Stromal cell of bone marrow (primary cell): ENCODE measurements around the gene S100A13.
"Not testable (repeated sequence)": the region's sequence is repeated elsewhere in the genome, so short reads cannot be mapped to it uniquely, and the experiment has no call there.

Experiments
- DNase-seq: peaks from one replicate; pipeline ENCODE4 v3.0.0-alpha.2; 2012; ENCODE audit warnings: low read depth

S100A13 gene

DNA sequence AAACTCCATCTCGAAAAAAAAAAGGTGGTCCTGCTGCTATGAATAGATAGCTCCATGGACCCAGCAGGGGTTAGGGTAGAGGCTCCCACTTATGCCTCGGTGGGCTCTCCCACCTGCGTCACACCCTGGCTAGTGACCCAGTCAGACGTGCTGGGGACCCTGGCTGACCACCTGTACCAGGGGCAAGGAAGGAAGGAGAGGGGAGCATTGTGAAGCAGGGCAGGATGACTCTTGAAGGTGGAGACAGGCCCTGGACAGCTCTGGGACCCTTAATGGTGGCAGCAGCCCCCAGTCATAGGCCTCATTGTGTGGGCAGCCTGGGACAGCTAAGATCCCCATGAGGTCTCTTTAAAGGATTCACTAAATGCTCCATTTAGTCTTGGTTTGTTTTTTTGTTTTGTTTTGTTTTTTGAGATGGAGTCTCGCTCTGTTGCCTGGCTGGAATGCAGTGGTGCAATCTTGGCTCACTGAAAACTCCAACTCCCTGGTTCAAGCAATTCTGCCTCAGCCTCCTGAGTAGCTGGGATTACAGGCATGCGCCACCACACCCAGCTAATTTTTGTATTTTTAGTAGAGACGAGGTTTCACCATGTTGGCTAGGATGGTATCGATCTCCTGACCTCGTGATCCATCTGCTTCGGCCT lies 20.8 kb upstream of the S100A13 start:
- no peak for DNase-seq

DNA sequence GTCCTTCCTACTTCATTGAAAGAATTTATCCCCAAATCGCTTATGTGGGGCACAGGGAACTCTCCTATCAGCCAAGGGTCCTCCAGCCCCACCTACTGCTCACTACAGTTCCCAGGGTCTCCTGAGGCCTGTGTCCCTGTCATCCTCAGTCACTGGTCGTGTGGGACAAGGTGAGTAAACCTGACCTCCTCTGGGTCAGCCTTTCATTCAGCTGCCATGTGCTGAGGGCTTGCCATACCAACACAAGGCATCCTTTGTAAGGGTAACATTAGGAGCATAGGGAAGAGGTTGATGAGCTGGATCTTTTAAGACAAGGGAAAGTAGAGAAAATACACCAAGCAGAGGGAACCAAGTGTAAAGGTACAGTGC lies 20.0 kb upstream of the S100A13 start:
- DNase-seq, result no peak

DNA sequence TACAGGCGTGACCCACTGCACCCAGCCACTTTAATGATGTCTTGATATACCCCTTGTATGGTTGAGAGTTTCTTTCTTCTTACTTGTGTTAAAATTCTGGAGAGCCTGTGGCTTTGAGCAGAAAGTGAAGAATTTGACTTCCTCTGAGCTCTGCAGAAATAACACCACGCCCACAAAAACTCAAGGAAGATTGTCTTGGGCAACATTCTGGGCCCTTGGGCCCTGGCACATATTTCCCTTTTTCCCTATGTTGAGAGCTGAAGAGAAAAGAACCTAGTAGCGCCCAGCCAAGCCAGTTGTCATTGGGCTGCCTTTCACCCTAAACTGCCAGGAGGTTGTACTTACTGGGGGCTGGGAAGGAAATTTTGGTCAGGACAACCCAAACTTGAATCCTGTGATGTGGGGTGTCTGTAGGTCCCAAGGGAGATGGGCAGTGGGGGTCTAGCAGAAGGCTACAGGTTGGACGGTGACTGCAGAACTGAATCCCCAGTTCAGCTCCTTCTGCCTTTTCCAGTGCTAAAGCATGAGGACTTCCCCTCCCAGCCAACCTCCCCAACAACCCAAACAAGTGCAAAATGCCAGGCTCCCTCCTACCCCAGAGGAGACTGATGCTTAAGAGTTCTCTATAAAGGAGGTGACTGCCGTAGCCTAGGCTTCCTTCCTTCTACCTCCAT lies 19.5 kb upstream of the S100A13 start:
- DNase-seq, result no peak

DNA sequence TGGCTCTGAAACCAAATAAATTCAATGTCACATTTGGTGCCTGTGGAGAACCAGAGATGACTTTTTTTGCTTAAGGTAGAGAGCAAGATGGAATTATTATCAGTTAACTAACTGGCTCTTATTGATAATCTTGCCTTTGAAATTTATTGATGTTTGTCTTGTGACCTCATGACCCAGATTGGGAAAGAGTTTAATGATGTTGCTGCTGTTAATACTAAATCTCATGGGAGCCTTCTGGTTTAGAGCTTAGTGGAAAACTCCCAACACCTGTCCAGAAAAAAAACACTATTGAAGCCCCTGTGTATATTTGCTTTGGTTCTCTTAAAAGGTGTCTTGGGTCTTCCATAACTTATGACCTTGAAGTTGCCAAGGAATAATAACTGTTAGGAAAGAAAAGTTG lies 16.5 kb upstream of the S100A13 start:
- no peak for DNase-seq

DNA sequence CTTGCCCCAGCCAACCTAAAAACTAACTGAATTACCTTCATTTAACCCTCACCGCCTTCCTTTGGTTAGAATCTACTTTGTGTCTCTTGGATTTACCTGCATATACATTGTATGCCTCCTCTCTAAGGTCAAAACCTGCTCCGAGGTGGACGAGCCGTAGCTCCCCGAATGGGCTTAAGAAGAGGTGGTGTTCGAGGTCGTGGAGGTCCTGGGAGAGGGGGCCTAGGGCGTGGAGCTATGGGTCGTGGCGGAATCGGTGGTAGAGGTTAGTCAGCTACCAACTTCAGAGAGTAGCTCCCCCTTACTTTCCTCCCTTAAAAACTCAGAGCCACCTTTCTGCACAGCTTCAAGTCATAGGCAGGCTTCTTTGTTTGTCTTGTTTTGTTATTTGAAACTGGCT lies 15.8 kb upstream of the S100A13 start:
- no peak for DNase-seq

DNA sequence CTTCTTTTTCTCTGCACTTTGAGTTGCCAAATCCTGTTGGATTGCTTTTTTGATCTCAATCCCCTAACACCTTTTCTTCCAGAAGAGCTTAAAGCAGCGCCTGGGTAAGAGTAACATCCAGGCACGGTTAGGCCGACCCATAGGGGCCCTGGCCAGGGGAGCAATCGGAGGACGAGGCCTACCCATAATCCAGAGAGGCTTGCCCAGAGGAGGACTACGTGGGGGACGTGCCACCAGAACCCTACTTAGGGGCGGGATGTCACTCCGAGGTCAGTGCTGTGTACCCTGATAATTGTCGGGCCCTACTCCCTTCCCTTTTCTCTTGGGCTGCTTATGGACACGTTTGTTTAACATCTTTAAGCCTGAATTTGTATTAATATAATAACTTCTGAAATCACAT lies 14.9 kb upstream of the S100A13 start:
- no peak for DNase-seq

DNA sequence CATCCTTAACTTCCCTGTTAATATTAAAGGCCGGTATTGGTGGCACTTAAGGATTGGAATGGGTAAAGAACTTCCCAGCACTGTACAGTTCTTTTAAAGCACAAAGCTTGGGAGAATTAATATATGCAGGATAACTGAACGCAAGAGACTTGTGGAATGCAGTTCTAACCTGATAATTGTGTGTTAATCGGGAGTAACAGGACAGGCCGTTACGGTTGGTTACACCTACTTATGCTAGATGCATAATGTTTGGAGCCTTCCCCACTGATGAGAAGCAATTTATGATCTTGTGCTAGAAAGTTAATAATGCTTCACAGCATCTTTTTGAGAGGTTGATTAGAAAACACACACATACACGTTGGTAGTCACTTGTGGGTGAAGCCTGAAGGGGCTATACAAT lies 13.6 kb upstream of the S100A13 start:
- DNase-seq, result no peak

DNA sequence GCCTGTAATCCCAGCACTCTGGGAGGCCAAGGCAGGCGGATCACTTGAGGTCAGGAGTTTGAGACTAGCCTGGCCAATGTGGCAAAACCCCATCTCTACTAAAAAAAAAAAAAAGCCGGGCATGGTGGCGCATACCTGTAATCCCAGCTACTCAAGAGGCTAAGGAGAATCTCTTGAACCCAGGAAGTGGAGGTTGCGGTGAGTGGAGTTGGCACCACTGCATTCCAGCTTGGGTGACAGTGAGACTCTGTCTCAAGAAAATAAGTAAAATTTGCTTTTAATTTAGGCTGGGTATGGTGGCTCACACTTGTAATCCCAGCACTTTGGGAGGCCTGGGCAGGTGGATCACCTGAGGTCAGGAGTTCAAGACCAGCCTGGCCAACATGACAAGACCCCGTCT lies 12.9 kb upstream of the S100A13 start:
- not testable (repeated sequence) for DNase-seq

DNA sequence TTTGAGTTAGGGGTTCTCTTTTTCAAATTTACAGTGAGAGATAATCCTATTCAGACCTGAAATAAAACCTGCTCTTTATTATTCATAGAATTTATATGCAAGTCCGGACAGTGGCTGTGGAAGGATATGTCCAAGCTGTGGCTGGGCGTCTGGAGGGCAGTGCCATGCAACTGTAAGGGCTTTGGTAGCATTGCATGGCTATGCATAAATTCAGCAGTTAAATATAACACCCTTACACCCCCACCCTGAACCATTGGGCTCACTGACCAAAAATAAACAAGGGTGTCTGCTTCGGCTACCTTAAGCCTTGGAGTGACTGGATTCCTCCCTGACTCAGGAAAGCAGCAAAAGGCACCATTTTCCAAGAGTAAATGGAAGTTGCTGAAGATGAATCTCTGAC lies 12.0 kb upstream of the S100A13 start:
- no peak for DNase-seq

DNA sequence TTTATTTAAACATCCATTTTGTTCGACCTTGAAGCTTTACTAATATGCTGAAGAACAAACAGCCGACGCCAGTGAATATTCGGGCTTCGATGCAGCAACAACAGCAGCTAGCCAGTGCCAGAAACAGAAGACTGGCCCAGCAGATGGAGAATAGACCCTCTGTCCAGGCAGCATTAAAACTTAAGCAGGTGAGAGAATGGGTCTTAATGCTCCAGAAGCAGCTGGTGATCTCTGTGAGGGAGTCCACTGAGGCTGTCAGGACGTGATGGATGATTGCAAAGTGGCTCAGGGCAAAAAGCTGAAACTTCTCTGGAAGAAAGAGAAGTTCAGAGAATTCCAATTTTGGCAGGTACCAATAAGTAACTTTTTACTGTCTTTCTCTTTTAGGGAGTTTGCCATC lies 11.0 kb upstream of the S100A13 start:
- no peak for DNase-seq

DNA sequence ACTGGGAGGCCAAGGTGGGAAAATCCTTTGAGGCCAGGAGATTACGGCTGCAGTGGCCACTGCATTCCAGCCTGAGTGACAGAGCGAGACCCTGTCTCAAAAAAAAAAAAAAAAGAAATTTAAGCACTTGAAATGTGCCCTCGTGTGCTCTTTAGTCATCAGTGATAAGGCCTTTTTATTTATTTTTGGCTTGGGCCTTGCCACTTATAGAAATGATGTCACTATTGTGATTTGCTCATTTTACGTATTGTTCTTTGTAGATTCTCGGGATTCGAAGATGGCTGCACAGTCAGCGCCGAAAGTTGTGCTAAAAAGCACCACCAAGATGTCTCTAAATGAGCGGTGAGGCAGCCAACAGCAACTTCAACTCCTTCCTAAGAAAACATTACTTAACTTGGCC lies 9.0 kb upstream of the S100A13 start:
- DNase-seq, result no peak

DNA sequence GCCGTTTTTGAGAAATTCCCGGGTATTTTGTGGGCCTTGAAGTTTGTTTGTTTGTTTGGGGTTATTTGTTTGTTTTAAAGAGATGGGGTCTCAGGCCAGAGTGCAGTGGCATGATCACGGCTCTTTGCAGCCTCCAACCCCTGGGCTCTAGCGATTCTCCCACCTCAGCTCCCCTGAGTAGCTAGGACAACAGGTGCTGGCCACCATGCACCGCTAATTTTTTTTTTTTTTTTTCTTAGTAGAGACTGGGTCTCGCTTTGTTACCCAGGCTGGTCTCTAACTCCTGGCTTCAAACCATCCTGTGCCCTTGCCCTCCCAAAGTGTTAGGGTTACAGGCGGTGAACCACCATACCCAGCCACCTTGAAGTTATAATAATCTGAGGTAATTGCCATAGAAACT lies 8.6 kb upstream of the S100A13 start:
- DNase-seq, result no peak

DNA sequence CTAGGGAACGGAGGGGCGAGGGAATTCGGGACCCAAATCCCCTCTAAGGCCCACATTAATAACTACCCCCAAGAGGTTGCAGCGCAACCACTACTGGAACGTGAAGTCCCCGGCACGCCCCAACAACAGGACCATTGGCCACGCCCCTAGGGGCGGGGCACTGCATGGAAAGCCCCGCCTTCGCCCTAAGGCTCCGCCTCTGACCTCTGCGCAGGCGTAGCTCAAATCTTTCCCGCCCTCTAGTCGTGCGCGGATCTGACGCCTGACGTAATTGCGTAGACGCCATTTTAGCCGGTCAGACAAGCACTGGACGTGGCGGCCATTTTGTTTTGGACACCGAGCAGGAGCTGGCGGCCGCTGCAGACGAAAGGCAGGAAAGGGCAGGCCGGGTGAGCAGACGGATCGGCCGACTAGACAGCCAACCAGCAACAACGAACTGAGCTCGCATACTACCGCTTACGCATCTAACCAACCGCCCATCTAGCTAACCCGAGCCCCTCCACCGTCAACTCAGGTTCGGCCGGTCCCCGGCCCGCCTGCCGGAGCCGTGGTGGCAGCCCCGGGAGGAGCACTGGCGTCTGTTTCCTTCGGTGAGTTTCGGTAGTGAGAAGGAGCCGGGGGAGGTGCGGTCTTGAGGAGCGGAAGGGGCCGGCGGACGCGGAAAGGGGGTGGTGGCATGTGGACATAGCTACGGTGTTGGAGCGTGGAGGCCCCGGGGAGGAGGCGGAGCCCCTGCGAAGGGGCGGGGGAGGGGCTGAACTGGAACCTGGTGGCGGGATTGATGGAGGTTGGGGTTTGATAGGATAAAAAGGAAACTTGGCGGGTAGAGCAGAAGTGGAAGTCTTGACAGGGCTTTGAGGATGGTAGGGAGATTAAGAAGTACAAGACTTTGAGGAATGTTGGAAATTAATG lies 6.7 kb upstream of the S100A13 start, which contains the start of gene CHTOP:
TSS of gene CHTOP (plus strand) at position 313 of the 912 bp plus-strand sequence. CDS start 2,523 bp downstream, outside the sequence.
- peak; percentile 96 for DNase-seq

DNA sequence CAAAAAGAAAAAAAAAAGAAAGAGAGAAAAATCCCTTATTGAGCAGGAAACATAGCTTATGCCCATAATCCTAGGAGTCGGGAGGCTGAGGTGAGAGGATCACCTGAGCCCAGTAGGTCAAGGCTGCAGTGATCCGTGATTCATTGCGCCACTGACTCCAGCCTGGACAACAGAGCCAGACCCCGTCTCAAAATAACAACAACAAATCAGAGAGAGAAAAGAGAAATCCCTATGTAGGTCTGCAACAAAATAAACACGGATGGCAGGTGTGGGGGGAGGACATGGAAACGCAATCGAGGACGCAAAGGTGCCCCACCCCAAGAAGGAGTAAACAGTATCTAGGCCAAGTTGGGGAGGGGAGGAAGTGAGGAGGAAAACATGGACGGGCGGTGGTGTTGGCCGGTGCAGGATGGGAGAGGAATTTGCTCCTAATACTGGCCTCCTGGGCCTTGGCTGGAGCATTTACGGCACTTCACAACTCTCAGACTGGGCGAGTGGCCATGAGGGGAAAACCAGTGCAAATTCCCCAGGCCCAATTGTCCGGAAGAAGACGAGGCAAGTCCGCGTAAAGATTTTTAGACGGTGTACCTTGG lies 6.0 kb upstream of the S100A13 start:
- no peak for DNase-seq

DNA sequence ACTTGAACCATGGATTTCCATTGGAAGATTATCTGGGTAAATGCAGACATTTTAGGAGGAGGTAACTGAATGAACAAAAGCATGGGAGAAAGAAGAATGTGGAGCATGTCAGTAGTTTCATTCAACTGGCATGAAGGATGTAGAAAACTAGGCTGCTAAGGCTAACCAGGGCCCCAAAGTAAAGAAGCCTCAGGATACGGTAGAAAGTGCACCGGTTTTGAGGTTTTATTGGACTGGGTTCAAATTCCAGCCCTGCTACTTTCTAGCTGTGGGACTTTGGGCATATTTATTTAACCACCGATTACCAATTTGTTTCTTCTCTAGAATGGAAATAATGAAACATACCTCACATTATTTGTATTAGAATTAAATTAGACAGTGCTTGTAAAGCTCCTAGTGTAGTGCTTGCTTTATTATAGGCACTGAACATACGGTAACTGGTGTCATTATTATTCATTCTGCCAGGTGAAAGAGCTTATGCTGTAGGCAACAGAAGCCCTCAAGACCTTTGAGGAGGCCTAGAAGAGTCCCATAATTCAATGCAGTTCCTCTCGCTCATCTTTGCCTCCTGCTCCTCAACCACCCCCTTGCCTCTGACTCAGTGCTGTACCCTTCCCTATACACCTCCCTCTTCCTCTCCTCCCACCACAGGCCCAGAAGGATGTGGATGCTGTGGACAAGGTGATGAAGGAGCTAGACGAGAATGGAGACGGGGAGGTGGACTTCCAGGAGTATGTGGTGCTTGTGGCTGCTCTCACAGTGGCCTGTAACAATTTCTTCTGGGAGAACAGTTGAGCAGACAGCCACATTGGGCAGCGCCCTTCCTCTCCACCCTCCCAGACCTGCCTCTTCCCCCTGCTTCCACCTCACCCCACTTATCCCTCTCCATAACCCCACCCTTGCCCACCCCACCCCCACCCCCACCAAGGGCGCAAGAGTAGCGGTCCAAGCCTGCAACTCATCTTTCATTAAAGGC lies 4.0 kb upstream of the S100A13 start:
- DNase-seq, result no peak

DNA sequence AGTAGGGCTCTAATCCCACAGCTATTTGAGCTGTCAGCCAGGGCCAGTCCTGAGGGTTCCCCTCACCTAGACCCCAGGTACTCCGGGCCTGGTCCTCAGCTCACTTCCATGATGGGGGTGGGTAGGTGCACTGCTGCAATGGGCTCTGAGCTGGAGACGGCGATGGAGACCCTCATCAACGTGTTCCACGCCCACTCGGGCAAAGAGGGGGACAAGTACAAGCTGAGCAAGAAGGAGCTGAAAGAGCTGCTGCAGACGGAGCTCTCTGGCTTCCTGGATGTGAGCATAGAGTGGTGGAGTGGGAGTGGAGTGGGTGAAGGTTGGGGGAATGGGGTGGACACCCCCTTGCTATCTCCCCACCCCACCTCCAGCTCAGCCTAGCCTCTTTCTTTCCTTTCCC lies 3.1 kb upstream of the S100A13 start:
- no peak for DNase-seq

DNA sequence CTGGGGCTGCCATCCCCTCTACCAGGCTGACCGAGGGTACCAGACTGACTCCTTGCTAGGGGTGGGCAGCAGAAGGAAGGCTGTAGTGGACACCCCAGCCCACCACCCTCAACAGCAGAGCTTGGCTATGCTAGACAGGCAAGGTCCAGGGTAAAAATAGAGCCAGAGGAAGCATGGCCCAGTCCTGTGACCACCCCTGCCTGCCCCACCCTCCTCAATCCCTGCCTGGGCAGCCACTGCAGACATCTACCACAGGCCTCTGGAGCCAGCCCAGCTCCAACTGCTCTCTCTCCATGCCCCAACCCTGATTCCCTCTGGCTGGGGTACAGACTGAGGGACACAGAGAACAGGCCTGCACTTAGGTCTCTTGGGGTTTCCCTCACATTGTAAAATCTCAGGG lies 2.7 kb upstream of the S100A13 start:
- DNase-seq, result no peak

DNA sequence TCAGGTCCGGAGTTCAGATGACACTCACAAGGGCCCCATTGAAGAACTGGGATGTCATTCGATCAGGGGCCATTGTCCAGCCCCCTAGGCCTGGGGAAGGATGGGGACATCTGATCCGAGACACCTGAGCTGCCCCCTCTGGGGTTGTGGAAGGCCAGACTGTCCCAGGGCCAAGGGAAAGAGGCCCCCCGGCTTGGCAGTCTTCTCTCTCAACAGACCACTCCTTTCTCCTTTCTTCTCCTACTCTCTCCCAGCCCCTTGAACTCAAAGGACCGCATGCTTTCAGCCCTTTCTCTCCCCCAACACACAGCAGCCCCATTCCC lies 2.0 kb upstream of the S100A13 start:
- DNase-seq, result no peak

DNA sequence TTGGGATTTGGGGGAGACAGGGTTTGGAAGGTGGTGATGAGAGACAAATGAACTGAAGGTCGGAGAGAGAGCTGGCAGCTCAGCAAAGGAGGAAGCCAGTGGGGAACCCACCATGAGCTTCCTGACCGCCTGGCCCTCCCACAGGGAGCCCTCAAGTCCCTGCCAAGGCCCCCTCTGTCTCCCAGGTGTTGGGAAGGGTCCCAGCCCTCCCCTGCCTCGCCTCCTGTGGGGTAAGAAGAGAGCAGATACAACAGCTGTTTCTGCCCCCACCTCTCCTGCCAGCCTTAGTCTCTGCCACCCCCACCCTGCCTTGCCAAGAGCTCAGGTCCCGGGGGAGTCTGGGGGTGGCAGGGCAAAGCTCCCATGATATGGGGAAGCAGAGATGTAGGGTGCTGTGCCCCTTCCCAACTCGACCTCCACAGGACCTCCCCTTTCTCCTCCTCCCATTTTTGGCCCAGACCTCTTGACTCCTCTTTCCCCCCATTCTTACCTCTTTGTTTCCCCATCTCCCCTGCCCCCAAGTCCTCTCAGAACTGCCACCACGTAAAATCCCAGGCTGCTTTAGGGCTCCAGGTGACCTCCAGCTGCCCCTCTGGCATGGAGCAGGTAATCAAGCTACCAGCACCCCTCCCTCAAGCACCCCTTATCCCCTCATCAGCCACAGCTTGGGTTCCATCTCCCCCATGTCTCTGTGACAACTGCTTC lies 1.5 kb upstream of the S100A13 start:
- no peak for DNase-seq

DNA sequence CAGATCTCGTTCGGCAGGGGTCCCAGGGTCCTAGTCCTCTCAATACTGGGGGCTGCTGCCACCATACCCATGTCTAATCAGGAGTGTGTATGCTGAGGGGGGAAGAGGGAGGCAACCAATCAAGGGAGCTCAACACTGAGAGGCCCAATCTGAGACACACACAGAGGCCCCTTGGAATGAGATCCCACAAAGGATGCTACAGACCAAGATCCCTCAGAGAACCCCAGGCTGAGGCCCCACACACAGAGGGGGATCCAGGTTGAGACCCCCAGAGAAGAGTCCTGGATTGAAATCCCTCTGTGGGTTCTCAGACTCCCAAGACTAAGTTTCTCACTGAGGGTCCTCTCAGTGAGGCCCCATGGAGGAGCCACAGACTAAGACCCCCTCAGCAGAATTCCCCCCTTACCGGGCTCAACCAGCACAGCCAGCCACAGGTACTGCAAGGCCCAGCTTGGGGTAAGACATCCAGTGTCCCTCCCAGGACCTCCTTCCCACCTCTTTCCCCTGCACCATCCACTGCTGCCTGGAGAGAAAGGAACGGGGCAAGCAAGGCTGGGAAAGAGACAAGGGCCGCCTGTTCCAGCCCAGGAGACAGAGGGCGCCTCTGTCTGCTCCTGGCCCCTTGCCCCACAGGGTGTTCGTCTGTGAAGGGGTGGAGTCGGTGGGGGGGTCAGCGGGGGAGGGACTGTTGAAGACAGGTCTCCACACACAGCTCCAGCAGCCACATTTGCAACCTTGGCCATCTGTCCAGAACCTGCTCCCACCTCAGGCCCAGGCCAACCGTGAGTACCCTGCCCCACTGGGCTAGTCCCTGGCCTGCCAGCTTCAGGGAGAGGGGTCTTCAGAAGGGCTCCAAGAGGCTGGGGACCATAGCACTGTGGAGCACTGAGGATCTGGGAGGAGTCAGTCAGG lies 666 bp upstream of the S100A13 start, which contains the start of gene S100A1:
TSS of gene S100A1 (plus strand) at position 720 of the 912 bp plus-strand sequence. CDS start 2,088 bp downstream, outside the sequence.
- DNase-seq, result no peak
